Mesodermal cell (in vitro differentiated cells): ENCODE measurements around the gene AMDHD1.

Source experiments
- H3K27ac ChIP-seq: 2 replicates; pipeline ENCODE4 v1.7.0; 2013; ENCODE audit warnings: mild to moderate bottlenecking, low read depth, low read length, moderate library complexity; ENCODE audit not compliant: severe bottlenecking
- H3K36me3 ChIP-seq: 2 replicates; pipeline ENCODE4 v1.7.1; 2013; ENCODE audit warnings: mild to moderate bottlenecking, low read length, moderate library complexity; ENCODE audit not compliant: control insufficient read depth, insufficient read depth
- H3K4me1 ChIP-seq: one replicate; pipeline ENCODE4 v1.7.1; 2013; ENCODE audit warnings: mild to moderate bottlenecking, low read length; ENCODE audit not compliant: insufficient read depth, control insufficient read depth, poor library complexity, severe bottlenecking
- H3K4me3 ChIP-seq: 2 replicates; pipeline ENCODE4 v1.7.0; 2013; ENCODE audit warnings: low read length, control low read depth, mild to moderate bottlenecking; ENCODE audit not compliant: insufficient read depth, poor library complexity, severe bottlenecking; ENCODE audit errors: extremely low read depth
- H3K9me3 ChIP-seq: 2 replicates; pipeline ENCODE4 v1.7.1; 2013; ENCODE audit warnings: mild to moderate bottlenecking, low read length, moderate library complexity; ENCODE audit not compliant: control insufficient read depth
- WGBS, 2 experiments: methylation state at CpG; one replicate each; pipeline ENCODE4 v1.1.5; 2013; ENCODE audit warnings: missing lambda C conversion rate in 2 of 2; ENCODE audit not compliant: insufficient coverage in 2 of 2; 5-methylcytosine and 5-hydroxymethylcytosine counted together

Gene AMDHD1

GRCh38 chr12:95978774-95979173 is 35.6 kb downstream of the AMDHD1 start:
- Histone ChIP-seq H3K4me3 (no peak overlapping the region), H3K9me3 (no peaks in the 10 kb centered on the region), H3K27ac (no peak overlapping the region), H3K36me3 (no peaks in the 10 kb centered on the region), H3K4me1 (no peaks in the 10 kb centered on the region)
- WGBS, 2 experiments, result 92% methylated on average over 2 of the region's 3 CpGs; no CpG with 5 or more reads in 1 of the 2 experiments

- no peaks in the 10 kb centered on the region for H3K36me3 ChIP-seq
- no peaks in the 10 kb centered on the region for H3K9me3 ChIP-seq
- 96 to 98% methylated on average over 5 of the region's 5 CpGs for WGBS, 2 experiments
- H3K4me1 ChIP-seq, result no peaks in the 10 kb centered on the region
- H3K27ac ChIP-seq, result no peak overlapping the region
- H3K4me3 ChIP-seq, result no peak overlapping the region
Measured at GRCh38 chr12:95980437-95980836, 37.3 kb downstream of the AMDHD1 start.

- H3K27ac ChIP-seq, result no peak overlapping the region
- no peaks in the 10 kb centered on the region for H3K4me1 ChIP-seq
- H3K36me3 ChIP-seq, result no peaks in the 10 kb centered on the region
- no peaks in the 10 kb centered on the region for H3K9me3 ChIP-seq
- 71 to 100% methylated on average over 1 of the region's 1 CpG for WGBS, 2 experiments
- no peak overlapping the region for H3K4me3 ChIP-seq
Measured at GRCh38 chr12:95982602-95983001, 39.5 kb downstream of the AMDHD1 start.

- H3K36me3 ChIP-seq, result no peaks in the 10 kb centered on the region
- H3K4me1 ChIP-seq, result no peaks in the 10 kb centered on the region
- no peak overlapping the region for H3K4me3 ChIP-seq
- no peaks in the 10 kb centered on the region for H3K9me3 ChIP-seq
- WGBS, 2 experiments, result 100% methylated on average over 1 of the region's 1 CpG; no CpG with 5 or more reads in 1 of the 2 experiments
- H3K27ac ChIP-seq, result no peak overlapping the region
Measured at GRCh38 chr12:95984682-95985081, 41.6 kb downstream of the AMDHD1 start.

DNA sequence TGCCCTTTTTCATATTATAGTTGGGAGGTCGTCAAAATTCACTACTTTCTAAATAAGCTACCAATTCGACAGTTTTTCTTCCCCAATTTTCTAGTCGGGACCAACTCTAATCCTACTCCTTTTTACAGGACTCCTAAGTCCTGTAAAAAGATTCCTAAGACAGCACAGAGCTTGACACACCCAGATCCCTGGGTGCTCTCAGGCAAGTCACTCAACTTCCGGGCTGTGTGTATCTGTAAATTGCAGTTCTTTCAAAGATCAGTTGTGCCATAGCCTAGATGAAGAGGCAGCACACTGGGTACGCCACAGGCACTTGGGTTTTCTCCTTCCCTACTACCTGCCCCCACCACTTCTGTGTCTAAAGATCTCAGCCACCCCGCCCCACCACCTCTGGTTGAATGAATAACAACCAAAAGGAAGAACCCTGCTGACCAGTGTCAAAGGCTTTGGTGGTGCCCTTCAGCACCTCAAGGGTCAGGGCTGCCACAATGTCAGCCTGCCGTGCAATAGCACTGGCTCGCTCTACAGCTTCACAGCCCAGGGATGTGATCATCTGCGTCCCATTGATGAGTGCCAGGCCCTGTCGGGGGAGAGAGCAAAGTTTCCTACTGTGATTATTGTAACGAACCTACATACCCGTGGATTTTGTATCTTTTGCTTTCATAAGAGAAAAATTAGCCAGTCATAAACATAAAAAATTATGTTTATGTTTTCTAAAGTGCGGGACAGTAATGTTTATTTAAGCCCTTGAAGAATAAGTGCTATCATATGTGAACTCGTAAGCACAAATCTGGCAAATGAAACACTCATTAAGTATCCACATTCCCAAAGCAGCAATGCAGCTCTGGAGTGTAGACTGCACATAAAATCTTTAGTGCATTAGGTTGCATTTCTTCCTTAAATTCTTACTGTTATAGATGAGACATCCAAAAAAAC is 43.8 kb downstream of the AMDHD1 start:
- H3K36me3 ChIP-seq, result no peaks in the 10 kb centered on the region
- WGBS, 2 experiments, result 56 to 57% methylated on average over 7 to 8 of the region's 14 CpGs
- H3K4me1 ChIP-seq, result no peaks in the 10 kb centered on the region
- no peaks in the 10 kb centered on the region for H3K9me3 ChIP-seq
- H3K27ac ChIP-seq, result no peak overlapping the region
- H3K4me3 ChIP-seq, result no peak overlapping the region

GRCh38 chr12:95988506-95989275 is 45.6 kb downstream of the AMDHD1 start:
- no peaks in the 10 kb centered on the region for H3K9me3 ChIP-seq
- H3K27ac ChIP-seq, result no peak overlapping the region
- H3K36me3 ChIP-seq, result no peaks in the 10 kb centered on the region
- WGBS, 2 experiments, result 81 to 92% methylated on average over 5 to 8 of the region's 11 CpGs
- H3K4me3 ChIP-seq, result no peak overlapping the region
- no peaks in the 10 kb centered on the region for H3K4me1 ChIP-seq

DNA sequence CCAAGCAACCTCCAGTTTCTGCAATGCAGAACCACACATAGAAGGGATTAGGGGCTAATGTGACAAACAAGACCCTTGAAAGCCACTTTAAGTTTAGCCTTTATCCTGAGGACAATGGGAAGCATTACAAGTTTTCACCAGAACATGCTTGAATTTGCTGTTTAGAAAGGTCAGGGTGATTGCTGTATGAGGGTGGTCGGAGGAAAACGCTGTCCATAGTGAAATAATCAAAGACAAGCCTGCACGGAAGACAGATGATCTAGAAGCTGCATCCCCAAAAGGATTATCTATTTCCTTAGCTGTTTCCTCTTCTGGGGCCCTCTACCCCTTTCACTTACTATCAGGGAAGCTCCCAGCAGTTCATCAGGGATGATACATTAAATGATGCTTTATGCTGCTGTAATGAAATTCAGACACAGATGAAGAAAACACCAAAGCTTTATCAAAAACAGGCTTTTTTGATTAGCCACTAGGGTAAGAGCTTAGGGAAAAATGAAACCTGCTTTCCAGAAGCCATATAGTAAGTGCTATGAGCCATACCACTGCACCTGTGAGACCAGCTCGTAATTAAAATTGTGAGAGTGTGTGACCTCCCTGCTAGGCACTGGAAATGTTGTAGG is 46.5 kb downstream of the AMDHD1 start:
- WGBS, 2 experiments, result 91 to 96% methylated on average over 1 to 4 of the region's 4 CpGs
- no peak overlapping the region for H3K27ac ChIP-seq

DNA sequence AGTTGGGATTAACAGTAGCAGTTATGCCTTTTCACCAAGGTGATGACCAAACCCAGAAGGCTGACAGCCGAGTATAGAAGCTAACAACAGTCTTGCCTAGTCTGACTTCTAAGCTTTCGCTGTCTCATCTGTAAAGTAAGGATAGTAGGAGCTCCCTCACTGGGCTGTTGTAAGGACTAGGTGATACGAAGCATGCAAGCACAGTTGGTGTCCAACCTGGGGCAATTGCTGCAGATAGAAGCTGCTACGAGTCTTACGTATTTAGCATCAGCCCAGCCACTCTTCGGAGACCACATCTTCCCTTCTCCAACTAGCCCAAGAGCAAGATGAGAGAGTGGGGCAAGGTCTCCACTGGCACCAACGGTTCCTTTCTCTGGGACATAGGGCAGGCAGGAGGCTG is 47.0 kb downstream of the AMDHD1 start:
- Histone ChIP-seq H3K4me1 (no peaks in the 10 kb centered on the region), H3K4me3 (no peak overlapping the region), H3K9me3 (no peaks in the 10 kb centered on the region), H3K36me3 (no peaks in the 10 kb centered on the region), H3K27ac (no peak overlapping the region)
- WGBS, 2 experiments, result 74 to 83% methylated on average over 2 to 5 of the region's 7 CpGs

More for the DNA sequence above, 46.5 kb downstream of the AMDHD1 start:
- Histone ChIP-seq H3K4me1 (no peaks in the 10 kb centered on the region), H3K9me3 (no peaks in the 10 kb centered on the region), H3K36me3 (no peaks in the 10 kb centered on the region), H3K4me3 (no peak overlapping the region)

DNA sequence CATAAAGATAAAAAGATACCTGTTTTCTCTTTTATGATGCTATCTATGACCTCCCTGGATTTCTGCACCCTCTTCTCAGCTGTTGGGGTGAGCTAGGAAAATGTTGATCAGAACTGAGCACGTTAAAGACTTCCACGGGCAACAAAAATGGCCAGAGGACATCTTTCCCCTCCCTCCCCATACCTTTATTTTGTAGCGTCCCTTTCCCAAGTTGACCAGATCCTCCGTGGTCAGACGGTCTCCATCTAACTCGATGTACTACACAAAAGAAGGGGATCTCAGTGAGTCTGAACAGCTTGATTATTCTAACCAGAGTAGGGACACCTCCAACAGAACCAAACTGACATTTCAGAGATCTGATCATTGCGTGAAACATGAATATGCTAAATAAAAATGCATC is 50.8 kb downstream of the AMDHD1 start:
- WGBS, 2 experiments, result 86% methylated on average over 5 of the region's 7 CpGs; no CpG with 5 or more reads in 1 of the 2 experiments
- H3K36me3 ChIP-seq, result no peaks in the 10 kb centered on the region
- H3K27ac ChIP-seq, result no peak overlapping the region
- no peaks in the 10 kb centered on the region for H3K9me3 ChIP-seq
- H3K4me3 ChIP-seq, result no peak overlapping the region
- H3K4me1 ChIP-seq, result peaks cover 3% of the 10 kb centered on the region

- no peaks in the 10 kb centered on the region for H3K36me3 ChIP-seq
- peaks cover 3% of the 10 kb centered on the region for H3K4me1 ChIP-seq
- no peaks in the 10 kb centered on the region for H3K9me3 ChIP-seq
- WGBS, 2 experiments, result 83 to 95% methylated on average over 3 to 5 of the region's 5 CpGs
- H3K4me3 ChIP-seq, result no peak overlapping the region
- H3K27ac ChIP-seq, result no peak overlapping the region
Measured at GRCh38 chr12:95994476-95994875, 51.3 kb downstream of the AMDHD1 start.
